CD4-positive, alpha-beta memory T cell (primary cell): ENCODE results near the gene SVOP. TPM values are rescaled to one million over a fixed set of nuclear protein-coding genes. Genes with fewer than 3 reads are reported as not detected.
"Not testable (repeated sequence)": the region's sequence is repeated elsewhere in the genome, so short reads cannot be mapped to it uniquely, and the experiment has no call there.

Experiments used
- CTCF ChIA-PET: fragments of 350-600 bp; sonication (Branson Sonifier 250); formaldehyde crosslinking; loops from one replicate; lab custom pipeline; 2021; ENCODE audit warnings: inconsistent platforms; ENCODE audit not compliant: partially characterized antibody; lab: Charles Lee
- POLR2A ChIA-PET: fragments of 350-600 bp; sonication (Branson Sonifier 250); formaldehyde crosslinking; loops from one replicate; lab custom pipeline; 2021; ENCODE audit not compliant: partially characterized antibody; lab: Charles Lee
- DNase-seq, 5 donors: peaks; one replicate each; pipeline versions ENCODE4 v3.0.0 to v3.0.0-alpha.2; 2020 to 2022; ENCODE audit warnings: mixed read lengths in 1 of 5
- H3K27ac ChIP-seq: one replicate; pipeline ENCODE4 v1.7.0; 2013; ENCODE audit warnings: low read depth, low read length
- H3K27me3 ChIP-seq: 2 replicates; pipeline ENCODE4 v1.7.0; 2013; ENCODE audit warnings: mild to moderate bottlenecking, low read length, moderate library complexity; ENCODE audit not compliant: insufficient read depth
- H3K36me3 ChIP-seq: 2 replicates; pipeline ENCODE4 v1.7.0; 2013; ENCODE audit warnings: mild to moderate bottlenecking, low read length, moderate library complexity; ENCODE audit not compliant: insufficient read depth
- H3K4me1 ChIP-seq: 2 replicates; pipeline ENCODE4 v1.7.0; 2013; ENCODE audit warnings: mild to moderate bottlenecking, low read length, moderate library complexity; ENCODE audit not compliant: insufficient read depth
- H3K4me3 ChIP-seq, 2 donors: one replicate each; pipeline ENCODE4 v1.7.0; 2013; ENCODE audit warnings: low read length in 2 of 2, mild to moderate bottlenecking in 1 of 2
- H3K9me3 ChIP-seq, 2 donors: one replicate each; pipeline ENCODE4 v1.7.0; 2013; ENCODE audit warnings: low read length in 2 of 2, control low read depth in 1 of 2; ENCODE audit not compliant: control insufficient read depth in 1 of 2
- H3K27ac Mint-ChIP-seq, 7 donors: one replicate each; pipeline ENCODE4 v1.8.0; 2020 to 2021; ENCODE audit warnings: mixed read lengths in 7 of 7, mild to moderate bottlenecking in 6 of 7, inconsistent platforms in 3 of 7, moderate library complexity in 3 of 7
- H3K27me3 Mint-ChIP-seq, 2 donors: one replicate each; pipeline ENCODE4 v1.8.0; 2020 to 2021; ENCODE audit warnings: mixed read lengths in 2 of 2
- H3K36me3 Mint-ChIP-seq, 2 donors: one replicate each; pipeline ENCODE4 v1.8.0; 2020 to 2021; ENCODE audit warnings: mixed read lengths in 2 of 2, inconsistent platforms in 1 of 2, mild to moderate bottlenecking in 1 of 2
- H3K4me1 Mint-ChIP-seq, 4 donors: one replicate each; pipeline ENCODE4 v1.8.0; 2020 to 2021; ENCODE audit warnings: mixed read lengths in 4 of 4, mild to moderate bottlenecking in 1 of 4
- H3K4me3 Mint-ChIP-seq, 8 donors: one replicate each; pipeline ENCODE4 v1.8.0; 2020 to 2021; ENCODE audit warnings: mixed read lengths in 8 of 8, mild to moderate bottlenecking in 7 of 8, moderate library complexity in 6 of 8, inconsistent platforms in 3 of 8
- H3K9me3 Mint-ChIP-seq, 8 donors: one replicate each; pipeline ENCODE4 v1.8.0; 2020 to 2021; ENCODE audit warnings: mixed read lengths in 8 of 8, mild to moderate bottlenecking in 5 of 8, inconsistent platforms in 3 of 8, moderate library complexity in 1 of 8
- intact Hi-C: fragments of 100-400 bp; cut with micrococcal nuclease; formaldehyde crosslinking; loops from one replicate; pipeline ENCODE4 v1.15.1; 2023
- polyA plus RNA-seq, 2 donors: library from polyadenylated mRNA; unstranded; fragments of 300-500 nt; fragmentation: Illumina TruSeq; gene quantifications; one replicate each; pipeline ENCODE4 v1.2.3, GENCODE V29; 2021
- total RNA-seq, 2 experiments: library from RNA; stranded (reverse); gene quantifications; one replicate each; pipeline ENCODE4 v1.2.3, GENCODE V29; 2021

The SVOP gene
- total and polyA plus RNA-seq, 4 experiments from 2014 or later = not detected

GRCh38 chr12:108990103-108990502 is 30.8 kb downstream of the SVOP start:
- H3K36me3 ChIP-seq, H3K4me1 ChIP-seq, H3K4me1 Mint-ChIP-seq, CTCF ChIA-PET, H3K9me3 Mint-ChIP-seq, H3K27ac ChIP-seq, POLR2A ChIA-PET, DNase-seq, H3K4me3 ChIP-seq, H3K27me3 Mint-ChIP-seq, H3K4me3 Mint-ChIP-seq, H3K36me3 Mint-ChIP-seq, H3K9me3 ChIP-seq, H3K27ac Mint-ChIP-seq, H3K27me3 ChIP-seq, intact Hi-C loops: not testable (repeated sequence)

- Mint-ChIP-seq H3K4me1 (no peaks in the 10 kb centered on the region), H3K4me3 (no peak overlapping the region), H3K36me3 (no peaks in the 10 kb centered on the region), H3K9me3 (peaks cover 0 to 5% (median 0%) of the 10 kb centered on the region in 8 donors), H3K27me3 (peaks cover 5 to 7% of the 10 kb centered on the region in 2 donors), H3K27ac (no peak overlapping the region)
- Histone ChIP-seq H3K27ac (no peak overlapping the region), H3K9me3 (no peaks in the 10 kb centered on the region), H3K27me3 (no peaks in the 10 kb centered on the region), H3K4me3 (no peak overlapping the region), H3K36me3 (no peaks in the 10 kb centered on the region), H3K4me1 (no peaks in the 10 kb centered on the region)
- DNase-seq = no peak
- POLR2A ChIA-PET = no interaction called here
- CTCF ChIA-PET = no interaction called here
- intact Hi-C loops = no loop called here
These were observed 31.5 kb downstream of the SVOP start for GRCh38 chr12:108989376-108989775.

DNA sequence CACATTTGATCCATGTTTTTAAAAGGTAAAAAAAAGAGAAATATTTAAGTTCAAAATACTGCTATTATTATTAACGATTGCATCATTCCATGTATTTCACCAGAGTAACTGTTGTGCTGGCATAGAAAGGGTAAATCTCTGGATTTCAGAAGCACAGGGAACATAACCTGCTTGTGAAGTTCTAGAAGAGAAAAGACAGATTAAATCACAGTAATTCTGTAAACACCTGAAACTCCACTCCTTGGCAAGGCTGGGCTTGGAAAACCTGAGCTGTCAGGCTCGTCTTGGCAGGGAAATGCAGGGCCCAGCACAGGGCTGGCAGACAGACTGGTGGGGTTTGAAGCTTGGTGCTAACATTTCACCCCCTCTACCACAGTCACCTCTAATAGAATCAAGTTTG is 35.1 kb downstream of the SVOP start:
- Mint-ChIP-seq H3K4me3 (no peak overlapping the region), H3K27me3 (peaks cover 3 to 5% of the 10 kb centered on the region in 2 donors), H3K36me3 (no peaks in the 10 kb centered on the region), H3K27ac (no peak overlapping the region), H3K4me1 (no peaks in the 10 kb centered on the region), H3K9me3 (peaks cover 0 to 8% (median 0%) of the 10 kb centered on the region in 8 donors)
- no peaks in the 10 kb centered on the region for H3K36me3 ChIP-seq
- H3K4me1 ChIP-seq = no peaks in the 10 kb centered on the region
- intact Hi-C loops = no loop called here
- no peak overlapping the region for H3K27ac ChIP-seq
- DNase-seq = no peak
- CTCF ChIA-PET = no interaction called here
- H3K4me3 ChIP-seq = no peak overlapping the region
- POLR2A ChIA-PET = no interaction called here
- no peaks in the 10 kb centered on the region for H3K9me3 ChIP-seq
- H3K27me3 ChIP-seq = no peaks in the 10 kb centered on the region

- H3K36me3 ChIP-seq = no peaks in the 10 kb centered on the region
- H3K4me3 Mint-ChIP-seq = no peak overlapping the region
- no peak overlapping the region for H3K27ac Mint-ChIP-seq
- peak in 1 of 5 donors; percentile 2 for DNase-seq
- no peak overlapping the region for H3K27ac ChIP-seq
- H3K27me3 ChIP-seq = no peaks in the 10 kb centered on the region
- H3K36me3 Mint-ChIP-seq = no peaks in the 10 kb centered on the region
- no peaks in the 10 kb centered on the region for H3K4me1 Mint-ChIP-seq
- peaks cover 0 to 4% (median 0%) of the 10 kb centered on the region in 8 donors for H3K9me3 Mint-ChIP-seq
- no peak overlapping the region for H3K4me3 ChIP-seq
- H3K27me3 Mint-ChIP-seq = peaks cover 1 to 2% of the 10 kb centered on the region in 2 donors
- POLR2A ChIA-PET = no interaction called here
- intact Hi-C loops = no loop called here
- no peaks in the 10 kb centered on the region for H3K9me3 ChIP-seq
- CTCF ChIA-PET = no interaction called here
- no peaks in the 10 kb centered on the region for H3K4me1 ChIP-seq
These were observed 37.6 kb downstream of the SVOP start for GRCh38 chr12:108983227-108983626.

DNA sequence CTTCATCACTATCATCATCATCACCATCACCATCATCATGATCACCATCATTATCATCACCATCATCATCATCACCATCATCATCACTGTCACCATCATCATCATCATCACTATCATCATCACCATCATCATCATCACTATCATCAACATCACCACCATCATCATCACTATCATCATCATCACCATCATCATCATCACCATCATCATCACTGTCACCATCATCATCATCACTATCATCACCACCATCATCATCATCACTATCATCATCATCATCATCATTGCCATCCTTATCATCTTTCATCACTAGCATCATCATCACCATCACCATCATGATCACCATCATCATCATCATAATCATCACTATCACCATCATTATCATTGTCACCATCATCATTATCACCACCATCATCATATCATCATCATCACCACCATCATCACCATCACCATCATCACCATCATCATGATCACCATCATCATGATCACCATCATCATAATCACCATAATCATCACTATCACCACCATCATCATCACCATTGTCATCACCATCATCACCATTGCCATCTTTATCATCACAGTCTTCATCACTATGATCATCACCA is 38.1 kb downstream of the SVOP start:
- peak in 2 of 5 donors; percentile 1 to 8 for DNase-seq
- ChIA-PET CTCF (no interaction called here), POLR2A (no interaction called here)
- Histone ChIP-seq H3K27ac (no peak overlapping the region), H3K4me1 (no peaks in the 10 kb centered on the region), H3K9me3 (no peaks in the 10 kb centered on the region), H3K36me3 (no peaks in the 10 kb centered on the region), H3K27me3 (no peaks in the 10 kb centered on the region), H3K4me3 (no peak overlapping the region)
- H3K4me3 Mint-ChIP-seq = no peak overlapping the region
- H3K27me3 Mint-ChIP-seq = peaks cover 2 to 5% of the 10 kb centered on the region in 2 donors
- no peaks in the 10 kb centered on the region for H3K36me3 Mint-ChIP-seq
- H3K27ac Mint-ChIP-seq = no peak overlapping the region
- H3K9me3 Mint-ChIP-seq = peaks cover 0 to 4% (median 0%) of the 10 kb centered on the region in 8 donors
- intact Hi-C loops = no loop called here
- H3K4me1 Mint-ChIP-seq = no peaks in the 10 kb centered on the region

- no peaks in the 10 kb centered on the region for H3K4me1 Mint-ChIP-seq
- no peaks in the 10 kb centered on the region for H3K4me1 ChIP-seq
- H3K9me3 ChIP-seq = no peaks in the 10 kb centered on the region
- H3K36me3 Mint-ChIP-seq = no peaks in the 10 kb centered on the region
- H3K27me3 Mint-ChIP-seq = peaks cover 2 to 3% of the 10 kb centered on the region in 2 donors
- H3K36me3 ChIP-seq = no peaks in the 10 kb centered on the region
- no peak overlapping the region for H3K4me3 ChIP-seq
- ChIA-PET CTCF (no interaction called here), POLR2A (no interaction called here)
- no peaks in the 10 kb centered on the region for H3K27me3 ChIP-seq
- H3K9me3 Mint-ChIP-seq = peaks cover 0 to 4% (median 0%) of the 10 kb centered on the region in 8 donors
- DNase-seq = no peak
- H3K4me3 Mint-ChIP-seq = no peak overlapping the region
- H3K27ac Mint-ChIP-seq = no peak overlapping the region
- intact Hi-C loops = no loop called here
- H3K27ac ChIP-seq = no peak overlapping the region
These were observed 39.0 kb downstream of the SVOP start for GRCh38 chr12:108981835-108982234.

DNA sequence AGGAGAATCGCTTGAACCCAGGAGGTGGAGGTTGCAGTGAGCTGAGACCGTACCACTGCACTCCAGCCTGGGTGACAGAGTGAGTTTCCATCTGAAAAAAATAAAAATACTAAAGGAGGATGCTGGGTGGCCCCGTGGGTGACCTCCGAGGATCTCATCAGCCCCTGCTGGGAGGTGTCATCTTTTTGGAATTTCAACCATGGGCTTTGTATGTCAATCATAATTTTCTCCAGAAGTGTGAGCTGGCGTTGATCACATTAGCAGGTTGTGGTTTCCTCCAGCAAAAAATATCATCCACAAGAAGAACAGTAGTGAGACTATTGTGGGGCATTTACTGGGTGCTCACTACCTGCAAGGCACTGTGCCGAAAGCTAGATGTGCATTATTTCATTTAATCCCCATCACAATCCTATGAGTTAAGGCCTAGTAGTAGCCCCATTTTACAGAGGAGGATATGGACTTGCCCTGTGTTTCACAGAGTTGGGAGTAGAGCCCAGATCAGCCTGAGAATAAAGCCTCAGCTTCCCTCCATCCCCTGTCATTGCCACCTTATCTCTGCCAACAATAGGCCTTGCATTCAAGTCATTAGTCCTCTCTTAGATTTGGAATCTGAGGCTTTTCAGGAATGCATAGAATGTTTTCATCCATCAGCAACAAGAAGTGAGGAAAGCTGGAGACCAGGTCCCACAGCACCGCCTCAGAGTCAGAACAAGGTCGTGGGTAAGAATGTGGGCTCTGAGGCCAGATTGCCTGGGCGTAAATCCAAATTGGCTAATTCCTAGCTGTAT is 39.8 kb downstream of the SVOP start:
- H3K36me3 ChIP-seq = no peaks in the 10 kb centered on the region
- intact Hi-C loops = no loop called here
- Mint-ChIP-seq H3K9me3 (peaks cover 0 to 4% (median 0%) of the 10 kb centered on the region in 8 donors), H3K4me3 (no peak overlapping the region), H3K36me3 (no peaks in the 10 kb centered on the region), H3K27me3 (peaks cover 2 to 3% of the 10 kb centered on the region in 2 donors), H3K27ac (no peak overlapping the region), H3K4me1 (no peaks in the 10 kb centered on the region)
- no peaks in the 10 kb centered on the region for H3K27me3 ChIP-seq
- POLR2A ChIA-PET = no interaction called here
- no peaks in the 10 kb centered on the region for H3K9me3 ChIP-seq
- no peak overlapping the region for H3K4me3 ChIP-seq
- CTCF ChIA-PET = no interaction called here
- DNase-seq = no peak
- H3K27ac ChIP-seq = no peak overlapping the region
- H3K4me1 ChIP-seq = no peaks in the 10 kb centered on the region
